ENCODE results near the gene RSAD1.

- TF ChIP-seq CTCF (IDR thresholded peaks at IDR 0.05; ENCODE audit: insufficient read depth, low read length, poor library complexity, severe bottlenecking): no peak
- TF ChIP-seq EZH2phosphoT487 (conservative IDR thresholded peaks at IDR 0.05; ENCODE audit: low read length): no peak
Measured at GRCh38 chr17:50476545-50477315, 1.9 kb upstream of the RSAD1 start.
